WTC11 (cell line): ENCODE measurements around the gene P3H1.
"Not testable (repeated sequence)": the region's sequence is repeated elsewhere in the genome, so short reads cannot be mapped to it uniquely, and the experiment has no call there.

Source experiments
- ATF2 ChIP-seq: sonication (generic); formaldehyde crosslinking; IDR thresholded peaks from 2 replicates; pipeline ENCODE4 v1.8.1; 2022; ENCODE audit warnings: low read depth, missing genetic modification reagents, borderline replicate concordance
- E2F1 ChIP-seq: sonication (generic); formaldehyde crosslinking; IDR thresholded peaks from 2 replicates; pipeline ENCODE4 v1.8.0; 2022; ENCODE audit warnings: mild to moderate bottlenecking, missing genetic modification reagents
- EMX1 ChIP-seq: fragments of 250-450 bp; sonication (Bioruptor Pico); IDR thresholded peaks from 2 replicates; pipeline ENCODE4 v1.8.0; 2021; ENCODE audit warnings: mild to moderate bottlenecking
- ERG ChIP-seq: fragments of 250-450 bp; sonication (Bioruptor Pico); IDR thresholded peaks from 2 replicates; pipeline ENCODE4 v1.8.0; 2021; ENCODE audit warnings: mild to moderate bottlenecking
- PRDM15 ChIP-seq: sonication (generic); formaldehyde crosslinking; IDR thresholded peaks from 2 replicates; pipeline ENCODE4 v1.8.0; 2022; ENCODE audit warnings: missing genetic modification reagents
- TP53 ChIP-seq: sonication (generic); formaldehyde crosslinking; IDR thresholded peaks from 2 replicates; pipeline ENCODE4 v1.8.1; 2023; ENCODE audit warnings: mild to moderate bottlenecking, missing genetic modification reagents
- ZNF219 ChIP-seq: sonication (generic); formaldehyde crosslinking; IDR thresholded peaks from 2 replicates; pipeline ENCODE4 v1.8.0; 2023; ENCODE audit warnings: missing genetic modification reagents, mild to moderate bottlenecking, borderline replicate concordance
- TF ChIP-seq, protein P1 (sequence below): fragments of 200-600 bp; IDR thresholded peaks from 2 replicates; pipeline ENCODE4 v1.8.0; 2022; ENCODE audit warnings: antibody characterized with exemption
- TF ChIP-seq, protein P2 (sequence below): sonication (generic); formaldehyde crosslinking; IDR thresholded peaks from 2 replicates; pipeline ENCODE4 v1.8.0; 2022; ENCODE audit warnings: mild to moderate bottlenecking, missing genetic modification reagents

DNA sequence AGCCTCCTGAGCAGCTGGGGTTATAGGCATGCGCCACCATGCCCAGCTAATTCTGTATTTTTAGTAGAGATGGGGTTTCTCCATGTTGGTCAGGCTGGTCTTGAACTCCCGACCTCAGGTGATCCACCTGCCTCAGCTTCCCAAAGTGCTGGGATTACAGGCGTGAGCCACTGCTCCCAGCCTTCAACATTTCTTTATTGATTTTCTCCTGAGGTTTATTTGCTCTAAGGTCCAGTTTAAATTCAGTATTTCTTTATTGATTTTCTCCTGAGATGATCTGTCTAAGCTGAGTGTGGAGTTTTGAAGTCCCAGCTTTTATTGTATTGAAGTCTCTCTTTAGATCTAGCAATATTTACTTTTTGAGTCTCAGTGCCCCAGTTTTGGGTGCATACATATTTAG is 54.0 kb downstream of the P3H1 start:
- TF ChIP-seq PRDM15; ATF2 (CRISPR knock-in tag); ZNF219; TP53 (CRISPR knock-in tag); EMX1 (CRISPR knock-in tag); E2F1 (CRISPR knock-in tag); ERG (CRISPR knock-in tag): not testable (repeated sequence)
- TF ChIP-seq, protein P1, sequence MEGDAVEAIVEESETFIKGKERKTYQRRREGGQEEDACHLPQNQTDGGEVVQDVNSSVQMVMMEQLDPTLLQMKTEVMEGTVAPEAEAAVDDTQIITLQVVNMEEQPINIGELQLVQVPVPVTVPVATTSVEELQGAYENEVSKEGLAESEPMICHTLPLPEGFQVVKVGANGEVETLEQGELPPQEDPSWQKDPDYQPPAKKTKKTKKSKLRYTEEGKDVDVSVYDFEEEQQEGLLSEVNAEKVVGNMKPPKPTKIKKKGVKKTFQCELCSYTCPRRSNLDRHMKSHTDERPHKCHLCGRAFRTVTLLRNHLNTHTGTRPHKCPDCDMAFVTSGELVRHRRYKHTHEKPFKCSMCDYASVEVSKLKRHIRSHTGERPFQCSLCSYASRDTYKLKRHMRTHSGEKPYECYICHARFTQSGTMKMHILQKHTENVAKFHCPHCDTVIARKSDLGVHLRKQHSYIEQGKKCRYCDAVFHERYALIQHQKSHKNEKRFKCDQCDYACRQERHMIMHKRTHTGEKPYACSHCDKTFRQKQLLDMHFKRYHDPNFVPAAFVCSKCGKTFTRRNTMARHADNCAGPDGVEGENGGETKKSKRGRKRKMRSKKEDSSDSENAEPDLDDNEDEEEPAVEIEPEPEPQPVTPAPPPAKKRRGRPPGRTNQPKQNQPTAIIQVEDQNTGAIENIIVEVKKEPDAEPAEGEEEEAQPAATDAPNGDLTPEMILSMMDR, result not testable (repeated sequence)
- TF ChIP-seq, protein P2, sequence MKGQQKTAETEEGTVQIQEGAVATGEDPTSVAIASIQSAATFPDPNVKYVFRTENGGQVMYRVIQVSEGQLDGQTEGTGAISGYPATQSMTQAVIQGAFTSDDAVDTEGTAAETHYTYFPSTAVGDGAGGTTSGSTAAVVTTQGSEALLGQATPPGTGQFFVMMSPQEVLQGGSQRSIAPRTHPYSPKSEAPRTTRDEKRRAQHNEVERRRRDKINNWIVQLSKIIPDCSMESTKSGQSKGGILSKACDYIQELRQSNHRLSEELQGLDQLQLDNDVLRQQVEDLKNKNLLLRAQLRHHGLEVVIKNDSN, result not testable (repeated sequence)
